ENCODE results near the gene KCNJ18.
"Not testable (repeated sequence)": the region's sequence is repeated elsewhere in the genome, so short reads cannot be mapped to it uniquely, and the experiment has no call there.

The KCNJ18 gene

GRCh38 chr17:21703891-21704872, 11.9 kb downstream of the KCNJ18 start:
- DNase-seq (ENCODE audit: low spot score), result not testable (repeated sequence)

GRCh38 chr17:21705021-21705601, 12.8 kb downstream of the KCNJ18 start:
- no peak for DNase-seq (ENCODE audit: low spot score)

GRCh38 chr17:21705746-21706145, 13.4 kb downstream of the KCNJ18 start:
- not testable (repeated sequence) for DNase-seq (ENCODE audit: low spot score)

- not testable (repeated sequence) for DNase-seq (ENCODE audit: low spot score)
Observed at GRCh38 chr17:21706546-21706945, 14.2 kb downstream of the KCNJ18 start.

GRCh38 chr17:21707131-21707530, 14.8 kb downstream of the KCNJ18 start:
- not testable (repeated sequence) for DNase-seq (ENCODE audit: low spot score)

- not testable (repeated sequence) for DNase-seq (ENCODE audit: low spot score)
Observed at GRCh38 chr17:21707711-21708611, 15.6 kb downstream of the KCNJ18 start.

- not testable (repeated sequence) for DNase-seq (ENCODE audit: low spot score)
Observed at GRCh38 chr17:21708612-21709535, 16.6 kb downstream of the KCNJ18 start.

- not testable (repeated sequence) for DNase-seq (ENCODE audit: low spot score)
Observed at GRCh38 chr17:21709994-21710393, 17.7 kb downstream of the KCNJ18 start.

- not testable (repeated sequence) for DNase-seq (ENCODE audit: low spot score)
Observed at GRCh38 chr17:21710486-21710885, 18.2 kb downstream of the KCNJ18 start.

- no peak for DNase-seq (ENCODE audit: low spot score)
Observed at GRCh38 chr17:21711182-21711581, 18.9 kb downstream of the KCNJ18 start.

GRCh38 chr17:21713020-21713419, 20.7 kb downstream of the KCNJ18 start:
- DNase-seq (ENCODE audit: low spot score), result not testable (repeated sequence)

GRCh38 chr17:21713631-21714030, 21.3 kb downstream of the KCNJ18 start:
- DNase-seq (ENCODE audit: low spot score), result not testable (repeated sequence)

GRCh38 chr17:21714676-21715075, 22.4 kb downstream of the KCNJ18 start:
- DNase-seq (ENCODE audit: low spot score), result not testable (repeated sequence)

GRCh38 chr17:21715877-21716276, 23.6 kb downstream of the KCNJ18 start:
- DNase-seq (ENCODE audit: low spot score), result not testable (repeated sequence)

- DNase-seq (ENCODE audit: low spot score), result not testable (repeated sequence)
Observed at GRCh38 chr17:21718971-21719370, 26.6 kb downstream of the KCNJ18 start.

GRCh38 chr17:21719511-21720226, 27.3 kb downstream of the KCNJ18 start:
- not testable (repeated sequence) for DNase-seq (ENCODE audit: low spot score)

GRCh38 chr17:21720566-21720965, 28.2 kb downstream of the KCNJ18 start:
- DNase-seq (ENCODE audit: low spot score), result not testable (repeated sequence)

GRCh38 chr17:21722268-21722667, 29.9 kb downstream of the KCNJ18 start:
- DNase-seq (ENCODE audit: low spot score), result not testable (repeated sequence)

GRCh38 chr17:21724216-21725006, 32.1 kb downstream of the KCNJ18 start:
- DNase-seq (ENCODE audit: low spot score), result not testable (repeated sequence)

Measured in SW480 (cell line).